ENCODE results near the gene TPX2.
"Not testable (repeated sequence)": the region's sequence is repeated elsewhere in the genome, so short reads cannot be mapped to it uniquely, and the experiment has no call there.

The TPX2 gene

GRCh38 chr20:31823360-31824124 lies 84.5 kb downstream of the TPX2 start:
- no peak for DNase-seq (ENCODE audit: low read depth, low spot score)
- H3K4me3 ChIP-seq (ENCODE audit: low read depth, low read length) = no peak overlapping the region
- ChIA-PET CTCF (interaction anchor here (0.7 to 12.9 kb wide), 49 partner anchors 11 to 890 kb away, joined by 3 to 242 read pairs (median 5); partner anchors contain the start of genes FOXS1, PDRG1 and TM9SF4), POLR2A (interaction anchor here (1.1 kb wide), 1 partner anchor 23 kb away, joined by 3 read pairs; no protein-coding TSS in a partner anchor)
- no peak for TF ChIP-seq CTCF (IDR thresholded peaks at IDR 0.05; ENCODE audit: insufficient read depth, low read length, missing control alignments)

- POLR2A ChIA-PET = interaction anchor here (1.1 kb wide), 1 partner anchor 22 kb away, joined by 3 read pairs; no protein-coding TSS in a partner anchor
- no peak for TF ChIP-seq CTCF (IDR thresholded peaks at IDR 0.05; ENCODE audit: insufficient read depth, low read length, missing control alignments)
- no peak overlapping the region for H3K4me3 ChIP-seq (ENCODE audit: low read depth, low read length)
- CTCF ChIA-PET = interaction anchor here (1.0 to 12.9 kb wide), 14 partner anchors 12 to 322 kb away, joined by 3 to 242 read pairs (median 18); partner anchors contain the start of genes FOXS1 and PDRG1
- DNase-seq (ENCODE audit: low read depth, low spot score) = no peak
Measured at GRCh38 chr20:31824125-31824485, 85.0 kb downstream of the TPX2 start.

- no peak for DNase-seq (ENCODE audit: low read depth, low spot score)
- TF ChIP-seq CTCF (IDR thresholded peaks at IDR 0.05; ENCODE audit: insufficient read depth, low read length, missing control alignments) = no peak
- ChIA-PET POLR2A (interaction anchor here (1.1 kb wide), 1 partner anchor 22 kb away, joined by 3 read pairs; no protein-coding TSS in a partner anchor), CTCF (interaction anchor here (1.0 to 12.9 kb wide), 9 partner anchors 12 to 208 kb away, joined by 3 to 242 read pairs (median 53); partner anchors contain the start of genes FOXS1 and PDRG1)
- no peak overlapping the region for H3K4me3 ChIP-seq (ENCODE audit: low read depth, low read length)
Measured at GRCh38 chr20:31824554-31825313, 85.6 kb downstream of the TPX2 start.

- POLR2A ChIA-PET = no interaction called here
- DNase-seq (ENCODE audit: low read depth, low spot score) = no peak
- CTCF ChIA-PET = interaction anchor here (5.7 to 12.9 kb wide), 3 partner anchors 11 to 125 kb away, joined by 80 to 242 read pairs (median 91); partner anchors contain the start of genes FOXS1 and PDRG1
- H3K4me3 ChIP-seq (ENCODE audit: low read depth, low read length) = no peak overlapping the region
- TF ChIP-seq CTCF (IDR thresholded peaks at IDR 0.05; ENCODE audit: insufficient read depth, low read length, missing control alignments) = no peak
Measured at GRCh38 chr20:31826074-31826473, 87.0 kb downstream of the TPX2 start.

GRCh38 chr20:31827059-31827458 lies 88.0 kb downstream of the TPX2 start:
- DNase-seq (ENCODE audit: low read depth, low spot score) = no peak
- ChIA-PET CTCF (interaction anchor here (0.7 to 7.1 kb wide), 6 partner anchors 11 to 150 kb away, joined by 3 to 91 read pairs (median 3); partner anchors contain the start of gene PDRG1), POLR2A (no interaction called here)
- no peak overlapping the region for H3K4me3 ChIP-seq (ENCODE audit: low read depth, low read length)
- no peak for TF ChIP-seq CTCF (IDR thresholded peaks at IDR 0.05; ENCODE audit: insufficient read depth, low read length, missing control alignments)

- H3K4me3 ChIP-seq (ENCODE audit: low read depth, low read length); POLR2A ChIA-PET: not testable (repeated sequence)
- CTCF ChIA-PET = interaction anchor here (1.0 kb wide), 1 partner anchor 19 kb away, joined by 3 read pairs; no protein-coding TSS in a partner anchor
Measured at GRCh38 chr20:31828016-31828415, 88.9 kb downstream of the TPX2 start.

More at GRCh38 chr20:31828016-31828415, 88.9 kb downstream of the TPX2 start:
- DNase-seq (ENCODE audit: low read depth, low spot score) = not testable (repeated sequence)
